GM19395 (cell line): ENCODE data around the gene MDH2.
"Not testable (repeated sequence)": the region's sequence is repeated elsewhere in the genome, so short reads cannot be mapped to it uniquely, and the experiment has no call there.

ENCODE experiments used
- ATAC-seq: cut with Tn5 transposase; IDR thresholded peaks from one replicate; pipeline ENCODE4 v1.9.1; 2021; ENCODE audit warnings: mild to moderate bottlenecking, moderate library complexity; ENCODE audit not compliant: unreplicated experiment

MDH2 gene

GRCh38 chr7:76106130-76106529 is 58.2 kb downstream of the MDH2 start:
- ATAC-seq = not testable (repeated sequence)

GRCh38 chr7:76106893-76107292 is 59.0 kb downstream of the MDH2 start:
- ATAC-seq = no peak

- ATAC-seq = no peak
Observed at GRCh38 chr7:76108540-76109233, 60.8 kb downstream of the MDH2 start.

- ATAC-seq = not testable (repeated sequence)
Observed at GRCh38 chr7:76113042-76113630, 65.2 kb downstream of the MDH2 start.

GRCh38 chr7:76114742-76115141 is 66.8 kb downstream of the MDH2 start:
- not testable (repeated sequence) for ATAC-seq
